ENCODE data around the gene ST6GALNAC4. TPM values are rescaled to one million over a fixed set of nuclear protein-coding genes. Genes with fewer than 3 reads are reported as not detected.
A peak's percentile ranks its signal among the peaks of the same experiment; 100 is the strongest.

Gene ST6GALNAC4
- total and polyA plus RNA-seq, 9 of the 15 experiments (the other 6 are each of a cell fraction or from before 2014, with no cell fraction given) = 2.6 to 43.1 (median 15.4) TPM

DNA sequence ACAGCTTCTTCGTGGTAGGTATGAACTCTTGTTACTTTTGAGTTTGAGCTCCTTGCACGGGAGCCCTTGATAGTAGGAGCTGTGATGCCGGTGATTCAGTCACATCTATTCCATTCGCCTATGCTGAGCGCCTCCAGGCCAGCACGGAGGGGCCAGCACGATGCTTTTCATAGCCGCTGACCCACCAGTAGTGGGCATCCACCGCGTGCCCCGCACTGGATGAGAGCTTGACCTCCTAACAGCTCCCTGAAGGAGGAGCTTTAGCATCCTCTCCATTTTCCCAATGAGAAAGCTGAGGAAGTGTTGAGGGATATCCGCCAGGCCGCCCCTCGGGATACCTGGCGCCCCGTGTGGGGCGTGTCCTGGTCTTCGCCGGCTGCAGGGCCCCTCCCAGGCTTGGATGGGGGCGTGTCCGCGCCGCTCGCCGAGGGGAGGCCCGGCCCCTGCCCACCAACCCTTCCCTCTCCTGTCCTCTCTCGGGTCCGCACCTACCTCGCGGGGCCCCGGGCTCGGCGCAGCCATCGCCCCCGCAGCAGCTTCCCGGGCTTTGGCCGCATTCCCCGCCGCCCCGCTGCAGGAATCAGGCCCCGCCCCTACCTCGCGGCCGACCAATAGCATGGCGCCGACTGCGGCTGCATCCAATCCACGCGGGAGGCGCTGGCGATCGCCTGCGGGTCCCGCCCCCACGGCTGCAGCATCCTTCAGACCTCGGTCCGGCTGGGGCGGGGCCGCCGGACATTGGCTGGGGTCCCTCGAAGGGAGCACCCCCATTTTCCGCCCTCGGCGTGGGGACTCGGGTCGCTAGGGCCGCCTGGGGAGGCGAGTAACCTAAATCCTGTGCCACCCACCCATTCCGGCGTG lies 13.6 kb upstream of the ST6GALNAC4 start, which contains the start of gene PIP5KL1 (continued):
- peak; percentile 36; the same call in 1 of the 2 replicates for TF ChIP-seq POLR2AphosphoS5 (IDR thresholded peaks at IDR 0.05; ENCODE audit: control insufficient read depth, insufficient read depth, low read depth, low read length)
- TF ChIP-seq, protein P1, sequence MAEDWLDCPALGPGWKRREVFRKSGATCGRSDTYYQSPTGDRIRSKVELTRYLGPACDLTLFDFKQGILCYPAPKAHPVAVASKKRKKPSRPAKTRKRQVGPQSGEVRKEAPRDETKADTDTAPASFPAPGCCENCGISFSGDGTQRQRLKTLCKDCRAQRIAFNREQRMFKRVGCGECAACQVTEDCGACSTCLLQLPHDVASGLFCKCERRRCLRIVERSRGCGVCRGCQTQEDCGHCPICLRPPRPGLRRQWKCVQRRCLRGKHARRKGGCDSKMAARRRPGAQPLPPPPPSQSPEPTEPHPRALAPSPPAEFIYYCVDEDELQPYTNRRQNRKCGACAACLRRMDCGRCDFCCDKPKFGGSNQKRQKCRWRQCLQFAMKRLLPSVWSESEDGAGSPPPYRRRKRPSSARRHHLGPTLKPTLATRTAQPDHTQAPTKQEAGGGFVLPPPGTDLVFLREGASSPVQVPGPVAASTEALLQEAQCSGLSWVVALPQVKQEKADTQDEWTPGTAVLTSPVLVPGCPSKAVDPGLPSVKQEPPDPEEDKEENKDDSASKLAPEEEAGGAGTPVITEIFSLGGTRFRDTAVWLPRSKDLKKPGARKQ (CRISPR knock-in tag; IDR thresholded peaks at IDR 0.05) = no peak
- TF ChIP-seq ZNF217 (CRISPR knock-in tag; IDR thresholded peaks at IDR 0.05) = no peak
- no peak for TF ChIP-seq SAFB (IDR thresholded peaks at IDR 0.05; ENCODE audit: borderline replicate concordance, low read depth, low read length)
- no peak for TF ChIP-seq SRSF9 (IDR thresholded peaks at IDR 0.05; ENCODE audit: borderline replicate concordance, low read depth, low read length)
- no peak for TF ChIP-seq ZNF766 (CRISPR knock-in tag; conservative IDR thresholded peaks at IDR 0.05)
- no peak for TF ChIP-seq NCOA2 (IDR thresholded peaks at IDR 0.05; ENCODE audit: partially characterized antibody in 2 of 2)
- TF ChIP-seq, protein P2, sequence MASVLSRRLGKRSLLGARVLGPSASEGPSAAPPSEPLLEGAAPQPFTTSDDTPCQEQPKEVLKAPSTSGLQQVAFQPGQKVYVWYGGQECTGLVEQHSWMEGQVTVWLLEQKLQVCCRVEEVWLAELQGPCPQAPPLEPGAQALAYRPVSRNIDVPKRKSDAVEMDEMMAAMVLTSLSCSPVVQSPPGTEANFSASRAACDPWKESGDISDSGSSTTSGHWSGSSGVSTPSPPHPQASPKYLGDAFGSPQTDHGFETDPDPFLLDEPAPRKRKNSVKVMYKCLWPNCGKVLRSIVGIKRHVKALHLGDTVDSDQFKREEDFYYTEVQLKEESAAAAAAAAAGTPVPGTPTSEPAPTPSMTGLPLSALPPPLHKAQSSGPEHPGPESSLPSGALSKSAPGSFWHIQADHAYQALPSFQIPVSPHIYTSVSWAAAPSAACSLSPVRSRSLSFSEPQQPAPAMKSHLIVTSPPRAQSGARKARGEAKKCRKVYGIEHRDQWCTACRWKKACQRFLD (CRISPR knock-in tag; IDR thresholded peaks at IDR 0.05) = no peak
- TF ChIP-seq PRMT5 (CRISPR knock-in tag; IDR thresholded peaks at IDR 0.05) = no peak
- no peak for TF ChIP-seq JUN (IDR thresholded peaks at IDR 0.05; ENCODE audit: borderline replicate concordance, low read depth, low read length)
- 0 out of 2 replicates have a peak, but pooled peaks have one; percentile 60 for TF ChIP-seq JUN (CRISPR knock-in tag; IDR thresholded peaks at IDR 0.05; ENCODE audit: borderline replicate concordance)
- no peak for TF ChIP-seq ZNF134 (CRISPR knock-in tag; conservative IDR thresholded peaks at IDR 0.05)
- TF ChIP-seq KLF10 (CRISPR knock-in tag; IDR thresholded peaks at IDR 0.05) = peak; percentile 54; the same call in 1 of the 2 replicates
- no peak for TF ChIP-seq TAL1 (IDR thresholded peaks at IDR 0.05)
- no peak for TF ChIP-seq RFX1 (IDR thresholded peaks at IDR 0.05)
- TF ChIP-seq POLR2A (conservative IDR thresholded peaks at IDR 0.05) = peak; percentile 72
- TF ChIP-seq NR3C1 (CRISPR knock-in tag; IDR thresholded peaks at IDR 0.05) = no peak
- TF ChIP-seq, protein P3, sequence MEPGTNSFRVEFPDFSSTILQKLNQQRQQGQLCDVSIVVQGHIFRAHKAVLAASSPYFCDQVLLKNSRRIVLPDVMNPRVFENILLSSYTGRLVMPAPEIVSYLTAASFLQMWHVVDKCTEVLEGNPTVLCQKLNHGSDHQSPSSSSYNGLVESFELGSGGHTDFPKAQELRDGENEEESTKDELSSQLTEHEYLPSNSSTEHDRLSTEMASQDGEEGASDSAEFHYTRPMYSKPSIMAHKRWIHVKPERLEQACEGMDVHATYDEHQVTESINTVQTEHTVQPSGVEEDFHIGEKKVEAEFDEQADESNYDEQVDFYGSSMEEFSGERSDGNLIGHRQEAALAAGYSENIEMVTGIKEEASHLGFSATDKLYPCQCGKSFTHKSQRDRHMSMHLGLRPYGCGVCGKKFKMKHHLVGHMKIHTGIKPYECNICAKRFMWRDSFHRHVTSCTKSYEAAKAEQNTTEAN (CRISPR knock-in tag; IDR thresholded peaks at IDR 0.05) = no peak
- TF ChIP-seq ZNF436 (CRISPR knock-in tag; IDR thresholded peaks at IDR 0.05) = no peak
- TF ChIP-seq MAZ (CRISPR knock-in tag; conservative IDR thresholded peaks at IDR 0.05 in 1 of 2, IDR thresholded peaks at IDR 0.05 in 1 of 2) = peak; percentile 55 to 69; a peak in 2 of 4 replicates
- no peak for TF ChIP-seq PURB (CRISPR knock-in tag; IDR thresholded peaks at IDR 0.05; ENCODE audit: low read depth)
- no peak for TF ChIP-seq CHCHD3 (CRISPR knock-in tag; IDR thresholded peaks at IDR 0.05)
- TF ChIP-seq POLR3G (IDR thresholded peaks at IDR 0.05; ENCODE audit: extremely low read depth, insufficient read length, insufficient replicate concordance) = no peak
- TF ChIP-seq FOXK2 (conservative IDR thresholded peaks at IDR 0.05 in 1 of 2, IDR thresholded peaks at IDR 0.05 in 1 of 2; ENCODE audit: low read depth in 2 of 2) = no peak
- no peak for TF ChIP-seq NFE2 (IDR thresholded peaks at IDR 0.05; ENCODE audit: low read depth)
- TF ChIP-seq NFIX (CRISPR knock-in tag; IDR thresholded peaks at IDR 0.05; ENCODE audit: low read depth) = no peak
